WTC11 (cell line): ENCODE results near the gene PRKAR2B. TPM values are rescaled to one million over a fixed set of nuclear protein-coding genes. Genes with fewer than 3 reads are reported as not detected.

Experiments used
- ATAC-seq: fragments of 200-7000 bp; cut with Tn5 transposase; 2 replicates; pipeline ENCODE4 v1.10.0; 2021; ENCODE audit warnings: mild to moderate bottlenecking, moderate library complexity
- CTCF ChIA-PET: fragments of 300-600 bp; sonication (Branson Sonifier 250); formaldehyde crosslinking; loops from one replicate; lab custom pipeline; 2021; ENCODE audit warnings: antibody characterized with exemption; lab: Charles Lee
- POLR2A ChIA-PET: fragments of 350-600 bp; sonication (Branson Sonifier 250); formaldehyde crosslinking; loops from one replicate; lab custom pipeline; 2021; ENCODE audit warnings: antibody characterized with exemption; lab: Charles Lee
- DNase-seq: peaks from one replicate; pipeline ENCODE4 v3.0.0; 2021; ENCODE audit warnings: low spot score
- H3K27ac Mint-ChIP-seq: 2 replicates; pipeline ENCODE4 v1.8.0; 2021; ENCODE audit warnings: mixed read lengths
- H3K27me3 Mint-ChIP-seq: 2 replicates; pipeline ENCODE4 v1.8.0; 2021; ENCODE audit warnings: low read depth, mild to moderate bottlenecking, moderate library complexity, mixed read lengths
- H3K36me3 Mint-ChIP-seq: 2 replicates; pipeline ENCODE4 v1.8.0; 2021; ENCODE audit warnings: mixed read lengths
- H3K4me1 Mint-ChIP-seq: 2 replicates; pipeline ENCODE4 v1.8.0; 2022; ENCODE audit warnings: mixed read lengths
- H3K4me3 Mint-ChIP-seq: 2 replicates; pipeline ENCODE4 v1.8.0; 2021; ENCODE audit warnings: mild to moderate bottlenecking, moderate library complexity, mixed read lengths
- H3K9me3 Mint-ChIP-seq: 2 replicates; pipeline ENCODE4 v1.8.0; 2021; ENCODE audit warnings: mixed read lengths
- CDX4 ChIP-seq: fragments of 250-450 bp; sonication (Bioruptor Pico); IDR thresholded peaks from 2 replicates; pipeline ENCODE4 v1.9.0; 2021; ENCODE audit warnings: moderate library complexity, mild to moderate bottlenecking, inconsistent platforms, borderline replicate concordance
- CREM ChIP-seq: sonication (generic); formaldehyde crosslinking; IDR thresholded peaks from 2 replicates; pipeline ENCODE4 v1.8.1; 2022; ENCODE audit warnings: mild to moderate bottlenecking, missing genetic modification reagents, moderate library complexity
- E2F1 ChIP-seq: sonication (generic); formaldehyde crosslinking; IDR thresholded peaks from 2 replicates; pipeline ENCODE4 v1.8.0; 2022; ENCODE audit warnings: mild to moderate bottlenecking, missing genetic modification reagents
- ESRRA ChIP-seq: sonication (generic); formaldehyde crosslinking; IDR thresholded peaks from 2 replicates; pipeline ENCODE4 v1.8.1; 2022; ENCODE audit warnings: mild to moderate bottlenecking, missing genetic modification reagents, borderline replicate concordance
- FOXP1 ChIP-seq: sonication (generic); formaldehyde crosslinking; IDR thresholded peaks from 2 replicates; pipeline ENCODE4 v1.8.0; 2022; ENCODE audit warnings: missing genetic modification reagents, mild to moderate bottlenecking, moderate library complexity, borderline replicate concordance
- FOXP4 ChIP-seq: sonication (generic); formaldehyde crosslinking; IDR thresholded peaks from 2 replicates; pipeline ENCODE4 v1.8.0; 2022; ENCODE audit warnings: mild to moderate bottlenecking, missing genetic modification reagents
- HMGA2 ChIP-seq: fragments of 250-450 bp; sonication (Bioruptor Pico); IDR thresholded peaks from 2 replicates; pipeline ENCODE4 v1.4.0; 2021; ENCODE audit warnings: mild to moderate bottlenecking, moderate library complexity
- IRF2 ChIP-seq: sonication (generic); formaldehyde crosslinking; IDR thresholded peaks from 2 replicates; pipeline ENCODE4 v1.8.0; 2022; ENCODE audit warnings: low read depth, missing genetic modification reagents, borderline replicate concordance
- JAZF1 ChIP-seq: fragments of 250-450 bp; sonication (Bioruptor Pico); IDR thresholded peaks from 2 replicates; pipeline ENCODE4 v1.9.0; 2021; ENCODE audit warnings: moderate library complexity, mild to moderate bottlenecking, inconsistent platforms
- MXD4 ChIP-seq: fragments of 250-450 bp; sonication (Bioruptor Pico); IDR thresholded peaks from 2 replicates; pipeline ENCODE4 v1.8.0; 2021; ENCODE audit warnings: mild to moderate bottlenecking, moderate library complexity, borderline replicate concordance
- NR1H2 ChIP-seq: sonication (generic); formaldehyde crosslinking; IDR thresholded peaks from 2 replicates; pipeline ENCODE4 v1.9.0; 2021; ENCODE audit warnings: mild to moderate bottlenecking, moderate library complexity, missing genetic modification reagents
- OVOL2 ChIP-seq: fragments of 250-450 bp; sonication (Bioruptor Pico); IDR thresholded peaks from 2 replicates; pipeline ENCODE4 v1.9.0; 2021; ENCODE audit warnings: mild to moderate bottlenecking, borderline replicate concordance
- PRDM15 ChIP-seq: sonication (generic); formaldehyde crosslinking; IDR thresholded peaks from 2 replicates; pipeline ENCODE4 v1.8.0; 2022; ENCODE audit warnings: missing genetic modification reagents
- SMAD4 ChIP-seq: sonication (generic); formaldehyde crosslinking; IDR thresholded peaks from 2 replicates; pipeline ENCODE4 v1.8.0; 2022; ENCODE audit warnings: mild to moderate bottlenecking, missing genetic modification reagents
- TEAD1 ChIP-seq: sonication (generic); formaldehyde crosslinking; IDR thresholded peaks from 2 replicates; pipeline ENCODE4 v1.8.0; 2022; ENCODE audit warnings: mild to moderate bottlenecking, missing genetic modification reagents
- ZBTB21 ChIP-seq: sonication (generic); formaldehyde crosslinking; IDR thresholded peaks from 2 replicates; pipeline ENCODE4 v1.8.1; 2023; ENCODE audit warnings: mild to moderate bottlenecking, missing genetic modification reagents, borderline replicate concordance
- ZBTB43 ChIP-seq: sonication (generic); formaldehyde crosslinking; IDR thresholded peaks from 2 replicates; pipeline ENCODE4 v1.8.1; 2023; ENCODE audit warnings: mild to moderate bottlenecking, missing genetic modification reagents
- ZNF138 ChIP-seq: sonication (generic); formaldehyde crosslinking; conservative IDR thresholded peaks from 2 replicates; pipeline ENCODE4 v1.8.1; 2022; ENCODE audit warnings: mild to moderate bottlenecking, moderate library complexity, missing genetic modification reagents
- ZNF232 ChIP-seq: sonication (generic); formaldehyde crosslinking; IDR thresholded peaks from 2 replicates; pipeline ENCODE4 v1.8.0; 2022; ENCODE audit warnings: mild to moderate bottlenecking, missing genetic modification reagents
- ZNF532 ChIP-seq: fragments of 250-450 bp; sonication (Bioruptor Pico); IDR thresholded peaks from 2 replicates; pipeline ENCODE4 v1.9.0; 2021; ENCODE audit warnings: mild to moderate bottlenecking, borderline replicate concordance
- ZSCAN18 ChIP-seq: fragments of 250-450 bp; sonication (Bioruptor Pico); IDR thresholded peaks from 2 replicates; pipeline ENCODE4 v2.1.2; 2022; ENCODE audit warnings: mild to moderate bottlenecking, moderate library complexity
- total RNA-seq: library from RNA; stranded (reverse); gene quantifications from 3 replicates; pipeline ENCODE4 v1.2.3, GENCODE V29; 2021

The PRKAR2B gene
- total RNA-seq, 1 experiment from 2014 or later, result 29.6 TPM

- TF ChIP-seq CREM, result no peak
- no peak for TF ChIP-seq FOXP4 (CRISPR knock-in tag)
These were observed 21.4 kb downstream of the PRKAR2B start (continued) for GRCh38 chr7:107065929-107066247.

- TF ChIP-seq MXD4 (CRISPR knock-in tag) (no peak), JAZF1 (CRISPR knock-in tag) (no peak), ZBTB21 (CRISPR knock-in tag) (no peak), CDX4 (CRISPR knock-in tag) (no peak), SMAD4 (no peak), PRDM15 (CRISPR knock-in tag) (no peak), NR1H2 (CRISPR knock-in tag) (no peak), FOXP1 (CRISPR knock-in tag) (no peak), ZBTB43 (CRISPR knock-in tag) (no peak), ZNF138 (CRISPR knock-in tag) (no peak), ESRRA (CRISPR knock-in tag) (no peak), HMGA2 (CRISPR knock-in tag) (no peak), E2F1 (CRISPR knock-in tag) (no peak), IRF2 (CRISPR knock-in tag) (no peak), TEAD1 (CRISPR knock-in tag) (no peak), OVOL2 (no peak), ZSCAN18 (CRISPR knock-in tag) (no peak), ZNF532 (CRISPR knock-in tag) (no peak), ZNF232 (CRISPR knock-in tag) (no peak)
- TF ChIP-seq, all 79 proteins: peak for 0
- Mint-ChIP-seq H3K27me3 (no peaks in the 10 kb centered on the region), H3K36me3 (peaks cover 3% of the 10 kb centered on the region; the same call in 1 of the 2 replicates), H3K27ac (no peak overlapping the region), H3K9me3 (peaks cover 3% of the 10 kb centered on the region; the same call in 1 of the 2 replicates), H3K4me3 (no peak overlapping the region), H3K4me1 (peaks cover 45% of the 10 kb centered on the region)
- CTCF ChIA-PET, result interaction anchor here (1.7 to 2.3 kb wide), 2 partner anchors 20 to 121 kb away, joined by 5 to 6 read pairs; no protein-coding TSS in a partner anchor
- ATAC-seq (no peak), DNase-seq (no peak)
- POLR2A ChIA-PET, result no interaction called here
These were observed 23.7 kb downstream of the PRKAR2B start for GRCh38 chr7:107068156-107068555.
